Measurements from ENCODE around the gene HAPLN2.
A peak's percentile ranks its signal among the peaks of the same experiment; 100 is the strongest.

The HAPLN2 gene

DNA sequence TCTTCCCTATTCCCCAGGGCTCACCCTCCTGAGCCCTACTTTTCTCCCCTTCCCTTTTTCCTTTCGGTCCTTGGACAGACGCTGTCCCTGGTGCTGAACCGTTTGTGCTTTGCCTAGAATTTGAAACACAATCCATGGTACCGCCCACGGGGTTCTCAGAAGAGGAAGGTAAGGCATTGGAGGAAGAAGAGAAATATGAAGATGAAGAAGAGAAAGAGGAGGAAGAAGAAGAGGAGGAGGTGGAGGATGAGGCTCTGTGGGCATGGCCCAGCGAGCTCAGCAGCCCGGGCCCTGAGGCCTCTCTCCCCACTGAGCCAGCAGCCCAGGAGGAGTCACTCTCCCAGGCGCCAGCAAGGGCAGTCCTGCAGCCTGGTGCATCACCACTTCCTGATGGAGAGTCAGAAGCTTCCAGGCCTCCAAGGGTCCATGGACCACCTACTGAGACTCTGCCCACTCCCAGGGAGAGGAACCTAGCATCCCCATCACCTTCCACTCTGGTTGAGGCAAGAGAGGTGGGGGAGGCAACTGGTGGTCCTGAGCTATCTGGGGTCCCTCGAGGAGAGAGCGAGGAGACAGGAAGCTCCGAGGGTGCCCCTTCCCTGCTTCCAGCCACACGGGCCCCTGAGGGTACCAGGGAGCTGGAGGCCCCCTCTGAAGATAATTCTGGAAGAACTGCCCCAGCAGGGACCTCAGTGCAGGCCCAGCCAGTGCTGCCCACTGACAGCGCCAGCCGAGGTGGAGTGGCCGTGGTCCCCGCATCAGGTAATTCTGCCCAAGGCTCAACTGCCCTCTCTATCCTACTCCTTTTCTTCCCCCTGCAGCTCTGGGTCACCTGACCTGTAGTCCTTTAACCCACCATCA lies 33.1 kb downstream of the HAPLN2 start:
- H2AFZ ChIP-seq (ENCODE audit: insufficient read depth, low read length, poor library complexity), result no peak overlapping the region
- H3K27me3 ChIP-seq (ENCODE audit: insufficient read depth, low read length), result peaks cover 20% of the 10 kb centered on the region
- peaks cover 0 to 5% of the 10 kb centered on the region in 2 experiments for H3K4me1 ChIP-seq (ENCODE audit: control insufficient read depth in 1 of 2, insufficient read depth in 2 of 2, low read length in 2 of 2)
- peaks cover 4% of the 10 kb centered on the region for H3K9me3 ChIP-seq (ENCODE audit: insufficient read depth, low read depth, low read length)
- no peak overlapping the region for H3K4me3 ChIP-seq (ENCODE audit: low read depth, low read length)
- H3K27ac ChIP-seq (ENCODE audit: low read depth, low read length), result no peak overlapping the region
- H2BK120ac ChIP-seq (ENCODE audit: insufficient read depth, low read length, poor library complexity), result no peak overlapping the region
- H3K79me2 ChIP-seq (ENCODE audit: control insufficient read depth, insufficient read depth, low read length, poor library complexity), result no peaks in the 10 kb centered on the region
- no peak overlapping the region for H3K9ac ChIP-seq (ENCODE audit: low read length)
- H3K18ac ChIP-seq (ENCODE audit: low read length), result no peak overlapping the region
- peak; percentile 36 to 72 for DNase-seq
- H3K36me3 ChIP-seq (ENCODE audit: control insufficient read depth in 1 of 2, insufficient read depth in 2 of 2, low read length in 2 of 2), result no peaks in the 10 kb centered on the region
- H3K23ac ChIP-seq (ENCODE audit: low read length), result no peak overlapping the region
- no peak overlapping the region for H4K8ac ChIP-seq (ENCODE audit: low read depth, low read length)
- WGBS (ENCODE audit: extremely low coverage, insufficient coverage, insufficient read length), result no CpG with 5 or more reads among the region's 16 CpGs
- no peak overlapping the region for H3K4me2 ChIP-seq (ENCODE audit: low read length)
- no peak overlapping the region for H2BK5ac ChIP-seq (ENCODE audit: low read depth, low read length, poor library complexity)
- no peak overlapping the region for H3K14ac ChIP-seq (ENCODE audit: low read length)
- no peak overlapping the region for H2AK5ac ChIP-seq (ENCODE audit: low read length)
- no peaks in the 10 kb centered on the region for H3K79me1 ChIP-seq (ENCODE audit: low read length)
- H4K91ac ChIP-seq (ENCODE audit: low read depth, low read length), result no peak overlapping the region
- H2BK12ac ChIP-seq (ENCODE audit: low read length), result no peak overlapping the region
- no peak overlapping the region for H3K4ac ChIP-seq (ENCODE audit: low read depth, low read length)
- H4K12ac ChIP-seq (ENCODE audit: low read depth, low read length), result no peak overlapping the region

DNA sequence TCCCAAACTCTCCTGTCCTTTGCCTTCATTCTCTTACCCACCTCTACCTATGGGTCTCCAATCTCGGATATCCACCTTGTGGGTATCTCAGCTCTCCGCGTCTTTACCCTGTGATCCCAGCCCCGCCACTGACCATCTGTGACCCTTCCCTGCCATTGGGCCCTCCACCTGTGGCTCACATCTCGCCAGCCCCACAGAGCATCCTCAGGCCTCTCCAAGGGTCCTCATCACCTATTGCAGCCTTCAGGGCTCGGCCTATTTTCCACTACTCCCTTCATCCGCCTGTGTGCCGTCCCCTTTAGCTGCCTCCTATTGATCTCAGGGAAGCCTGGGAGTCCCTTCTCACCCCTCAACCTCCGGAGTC lies 33.8 kb downstream of the HAPLN2 start:
- Histone ChIP-seq H3K18ac (ENCODE audit: low read length) (no peak overlapping the region), H2BK120ac (ENCODE audit: insufficient read depth, low read length, poor library complexity) (no peak overlapping the region), H3K14ac (ENCODE audit: low read length) (no peak overlapping the region), H3K4ac (ENCODE audit: low read depth, low read length) (no peak overlapping the region), H3K27ac (ENCODE audit: low read depth, low read length) (no peak overlapping the region), H3K79me2 (ENCODE audit: control insufficient read depth, insufficient read depth, low read length, poor library complexity) (no peaks in the 10 kb centered on the region), H4K91ac (ENCODE audit: low read depth, low read length) (no peak overlapping the region), H3K9ac (ENCODE audit: low read length) (no peak overlapping the region), H3K79me1 (ENCODE audit: low read length) (no peaks in the 10 kb centered on the region), H3K23ac (ENCODE audit: low read length) (no peak overlapping the region), H4K8ac (ENCODE audit: low read depth, low read length) (no peak overlapping the region), H3K27me3 (ENCODE audit: insufficient read depth, low read length) (peaks cover 17% of the 10 kb centered on the region), H3K36me3 (ENCODE audit: control insufficient read depth in 1 of 2, insufficient read depth in 2 of 2, low read length in 2 of 2) (no peaks in the 10 kb centered on the region), H2BK5ac (ENCODE audit: low read depth, low read length, poor library complexity) (no peak overlapping the region), H4K12ac (ENCODE audit: low read depth, low read length) (no peak overlapping the region), H3K4me2 (ENCODE audit: low read length) (no peak overlapping the region), H3K4me3 (ENCODE audit: low read depth, low read length) (no peak overlapping the region), H2AFZ (ENCODE audit: insufficient read depth, low read length, poor library complexity) (no peak overlapping the region), H2AK5ac (ENCODE audit: low read length) (no peak overlapping the region), H3K9me3 (ENCODE audit: insufficient read depth, low read depth, low read length) (peaks cover 4% of the 10 kb centered on the region), H3K4me1 (ENCODE audit: control insufficient read depth in 1 of 2, insufficient read depth in 2 of 2, low read length in 2 of 2) (peaks cover 0 to 7% of the 10 kb centered on the region in 2 experiments), H2BK12ac (ENCODE audit: low read length) (no peak overlapping the region)
- DNase-seq, result no peak
- no CpG with 5 or more reads among the region's 9 CpGs for WGBS (ENCODE audit: extremely low coverage, insufficient coverage, insufficient read length)

DNA sequence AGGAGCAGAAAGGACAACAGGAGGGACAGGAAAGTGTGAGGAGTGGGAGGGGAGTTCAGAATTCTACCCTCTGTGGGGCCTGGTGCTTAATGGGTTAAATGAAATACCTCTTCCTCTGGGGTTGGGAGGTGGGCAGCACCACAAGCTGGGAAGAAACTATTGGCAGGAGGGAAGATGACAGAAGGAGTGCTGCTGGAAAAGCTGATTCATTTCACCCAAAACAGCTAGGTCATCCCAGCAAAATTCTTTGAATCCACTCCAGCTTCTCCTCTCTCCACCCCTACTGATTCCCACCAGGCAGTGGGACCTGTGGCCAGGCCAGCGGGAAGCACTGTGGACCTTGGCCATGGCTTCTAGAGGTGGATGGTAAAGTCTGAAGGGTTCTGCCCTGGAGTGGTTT lies 35.5 kb downstream of the HAPLN2 start:
- Histone ChIP-seq H3K27ac (ENCODE audit: low read depth, low read length) (no peak overlapping the region), H2AK5ac (ENCODE audit: low read length) (no peak overlapping the region), H3K9ac (ENCODE audit: low read length) (no peak overlapping the region), H3K4me1 (ENCODE audit: control insufficient read depth in 1 of 2, insufficient read depth in 2 of 2, low read length in 2 of 2) (peaks cover 2 to 9% of the 10 kb centered on the region in 2 experiments), H2BK12ac (ENCODE audit: low read length) (no peak overlapping the region), H4K8ac (ENCODE audit: low read depth, low read length) (no peak overlapping the region), H3K36me3 (ENCODE audit: control insufficient read depth in 1 of 2, insufficient read depth in 2 of 2, low read length in 2 of 2) (no peaks in the 10 kb centered on the region), H3K27me3 (ENCODE audit: insufficient read depth, low read length) (peaks cover 11% of the 10 kb centered on the region), H2AFZ (ENCODE audit: insufficient read depth, low read length, poor library complexity) (no peak overlapping the region), H3K79me1 (ENCODE audit: low read length) (no peaks in the 10 kb centered on the region), H3K4ac (ENCODE audit: low read depth, low read length) (no peak overlapping the region), H3K9me3 (ENCODE audit: insufficient read depth, low read depth, low read length) (no peaks in the 10 kb centered on the region), H4K12ac (ENCODE audit: low read depth, low read length) (no peak overlapping the region), H3K4me3 (ENCODE audit: low read depth, low read length) (no peak overlapping the region), H3K4me2 (ENCODE audit: low read length) (no peak overlapping the region), H3K18ac (ENCODE audit: low read length) (no peak overlapping the region), H3K14ac (ENCODE audit: low read length) (no peak overlapping the region), H2BK120ac (ENCODE audit: insufficient read depth, low read length, poor library complexity) (no peak overlapping the region), H3K23ac (ENCODE audit: low read length) (no peak overlapping the region), H2BK5ac (ENCODE audit: low read depth, low read length, poor library complexity) (no peak overlapping the region), H4K91ac (ENCODE audit: low read depth, low read length) (no peak overlapping the region), H3K79me2 (ENCODE audit: control insufficient read depth, insufficient read depth, low read length, poor library complexity) (no peaks in the 10 kb centered on the region)
- DNase-seq, result no peak
- no CpG with 5 or more reads among the region's 1 CpG for WGBS (ENCODE audit: extremely low coverage, insufficient coverage, insufficient read length)

DNA sequence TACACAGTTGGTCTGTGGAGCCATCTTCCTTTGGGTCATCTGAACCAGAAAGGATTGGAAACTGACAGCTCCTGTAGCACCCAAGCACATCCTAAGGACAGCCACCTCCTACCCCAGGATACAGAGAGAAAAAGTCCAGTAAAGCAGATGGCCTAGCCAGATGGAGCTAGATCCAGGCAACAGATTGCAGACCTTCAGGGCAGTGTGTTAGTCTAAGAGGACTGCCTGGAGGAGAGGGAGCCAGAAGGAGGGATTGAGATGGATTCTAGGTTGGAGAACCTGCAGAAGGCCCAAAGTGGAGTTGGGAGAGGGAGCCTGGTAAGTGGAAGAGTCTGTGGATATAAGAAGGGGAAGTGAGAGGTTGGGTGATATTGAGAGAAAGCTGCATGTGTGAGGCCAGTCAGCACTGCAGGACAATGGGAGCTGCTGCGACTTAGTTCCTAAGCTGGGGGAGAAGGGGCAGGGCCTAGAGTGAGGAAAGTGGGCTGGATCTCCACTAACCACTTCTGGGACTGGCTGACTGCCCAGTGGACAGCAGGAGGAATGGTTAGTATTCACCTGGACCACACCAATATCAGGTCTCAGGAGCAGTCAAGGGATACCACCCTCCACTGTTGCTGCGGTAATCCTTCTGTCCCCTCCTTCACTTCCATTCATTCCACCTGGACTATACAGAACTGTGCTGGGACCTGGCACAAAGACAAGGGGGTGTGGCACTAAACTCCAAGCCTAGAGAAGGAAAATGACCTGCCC lies 36.1 kb downstream of the HAPLN2 start:
- no peak overlapping the region for H4K12ac ChIP-seq (ENCODE audit: low read depth, low read length)
- H3K23ac ChIP-seq (ENCODE audit: low read length), result no peak overlapping the region
- H3K36me3 ChIP-seq (ENCODE audit: control insufficient read depth in 1 of 2, insufficient read depth in 2 of 2, low read length in 2 of 2), result no peaks in the 10 kb centered on the region
- WGBS (ENCODE audit: extremely low coverage, insufficient coverage, insufficient read length), result no CpG with 5 or more reads among the region's 2 CpGs
- H2BK120ac ChIP-seq (ENCODE audit: insufficient read depth, low read length, poor library complexity), result no peak overlapping the region
- no peak overlapping the region for H3K4me3 ChIP-seq (ENCODE audit: low read depth, low read length)
- H3K79me2 ChIP-seq (ENCODE audit: control insufficient read depth, insufficient read depth, low read length, poor library complexity), result no peaks in the 10 kb centered on the region
- H3K79me1 ChIP-seq (ENCODE audit: low read length), result peaks cover 1% of the 10 kb centered on the region
- H2AK5ac ChIP-seq (ENCODE audit: low read length), result no peak overlapping the region
- DNase-seq, result no peak
- no peak overlapping the region for H2AFZ ChIP-seq (ENCODE audit: insufficient read depth, low read length, poor library complexity)
- no peak overlapping the region for H3K14ac ChIP-seq (ENCODE audit: low read length)
- H3K18ac ChIP-seq (ENCODE audit: low read length), result no peak overlapping the region
- no peak overlapping the region for H3K4ac ChIP-seq (ENCODE audit: low read depth, low read length)
- H4K8ac ChIP-seq (ENCODE audit: low read depth, low read length), result no peak overlapping the region
- no peak overlapping the region for H3K9ac ChIP-seq (ENCODE audit: low read length)
- H4K91ac ChIP-seq (ENCODE audit: low read depth, low read length), result no peak overlapping the region
- H3K4me1 ChIP-seq (ENCODE audit: control insufficient read depth in 1 of 2, insufficient read depth in 2 of 2, low read length in 2 of 2), result peaks cover 5 to 12% of the 10 kb centered on the region in 2 experiments
- no peak overlapping the region for H2BK5ac ChIP-seq (ENCODE audit: low read depth, low read length, poor library complexity)
- no peak overlapping the region for H3K4me2 ChIP-seq (ENCODE audit: low read length)
- H3K27me3 ChIP-seq (ENCODE audit: insufficient read depth, low read length), result peaks cover 10% of the 10 kb centered on the region
- no peaks in the 10 kb centered on the region for H3K9me3 ChIP-seq (ENCODE audit: insufficient read depth, low read depth, low read length)
- no peak overlapping the region for H3K27ac ChIP-seq (ENCODE audit: low read depth, low read length)
- H2BK12ac ChIP-seq (ENCODE audit: low read length), result no peak overlapping the region
